ENCODE results near the gene TEX11. TPM values are rescaled to one million over a fixed set of nuclear protein-coding genes. Genes with fewer than 3 reads are reported as not detected.
A peak's percentile ranks its signal among the peaks of the same experiment; 100 is the strongest.

Gene TEX11
- total and polyA plus RNA-seq, 8 donors: 0.18 to 4.6 (median 1.6) TPM; not detected in 5

- DNase-seq: no peak
- TF ChIP-seq CTCF (IDR thresholded peaks at IDR 0.05): no peak
- TF ChIP-seq EP300 (IDR thresholded peaks at IDR 0.05): no peak
- TF ChIP-seq POLR2AphosphoS5 (IDR thresholded peaks at IDR 0.05): no peak
- TF ChIP-seq POLR2A (IDR thresholded peaks at IDR 0.05): no peak
- H3K9me3 ChIP-seq: no peaks in the 10 kb centered on the region
- peaks cover 0 to 8% (median 4%) of the 10 kb centered on the region in 4 donors for H3K36me3 ChIP-seq
- no peaks in the 10 kb centered on the region for H3K27me3 ChIP-seq
- WGBS, 5 donors: 48 to 59% (median 52%) methylated on average over 4 of the region's 4 CpGs
- intact Hi-C loops (cut with DNase I; ENCODE audit: low total_unique reads): no loop called here
- no peak overlapping the region for H3K4me3 ChIP-seq
- H3K27ac ChIP-seq: no peak overlapping the region
- H3K4me1 ChIP-seq: no peaks in the 10 kb centered on the region
Measured at GRCh38 chrX:70509078-70509477, 399.4 kb downstream of the TEX11 start.

GRCh38 chrX:70508296-70508911, 400.1 kb downstream of the TEX11 start:
- Histone ChIP-seq H3K4me1 (no peaks in the 10 kb centered on the region), H3K27ac (no peak overlapping the region), H3K9me3 (no peaks in the 10 kb centered on the region), H3K36me3 (peaks cover 0 to 12% (median 8%) of the 10 kb centered on the region in 4 donors), H3K27me3 (no peaks in the 10 kb centered on the region), H3K4me3 (no peak overlapping the region)
- no peak for TF ChIP-seq CTCF (IDR thresholded peaks at IDR 0.05)
- intact Hi-C loops (cut with DNase I; ENCODE audit: low total_unique reads): no loop called here
- 19 to 38% (median 35%) methylated on average over 5 to 6 of the region's 6 CpGs for WGBS, 5 donors
- DNase-seq: peak in 1 of 2 donors; percentile 28

GRCh38 chrX:70505451-70505841, 403.1 kb downstream of the TEX11 start:
- no peak overlapping the region for H3K4me3 ChIP-seq
- TF ChIP-seq EP300 (IDR thresholded peaks at IDR 0.05): no peak
- no peak for TF ChIP-seq POLR2AphosphoS5 (IDR thresholded peaks at IDR 0.05)
- TF ChIP-seq CTCF (IDR thresholded peaks at IDR 0.05): no peak
- TF ChIP-seq POLR2A (IDR thresholded peaks at IDR 0.05): no peak
- 35 to 56% (median 55%) methylated on average over 4 of the region's 4 CpGs for WGBS, 5 donors
- H3K27ac ChIP-seq: no peak overlapping the region
- no peaks in the 10 kb centered on the region for H3K27me3 ChIP-seq
- H3K36me3 ChIP-seq: peaks cover 2 to 38% (median 36%) of the 10 kb centered on the region in 4 donors
- no peaks in the 10 kb centered on the region for H3K4me1 ChIP-seq
- no peaks in the 10 kb centered on the region for H3K9me3 ChIP-seq
- no peak for DNase-seq
- intact Hi-C loops (cut with DNase I; ENCODE audit: low total_unique reads): no loop called here

- no peak overlapping the region for H3K27ac ChIP-seq
- H3K9me3 ChIP-seq: no peaks in the 10 kb centered on the region
- H3K4me1 ChIP-seq: no peaks in the 10 kb centered on the region
- DNase-seq: no peak
- intact Hi-C loops (cut with DNase I; ENCODE audit: low total_unique reads): no loop called here
- H3K36me3 ChIP-seq: peaks cover 6 to 43% (median 41%) of the 10 kb centered on the region in 4 donors
- H3K27me3 ChIP-seq: no peaks in the 10 kb centered on the region
- no peak overlapping the region for H3K4me3 ChIP-seq
- 54 to 67% (median 62%) methylated on average over 4 to 6 of the region's 6 CpGs for WGBS, 5 donors
- TF ChIP-seq POLR2A (IDR thresholded peaks at IDR 0.05): no peak
- no peak for TF ChIP-seq EP300 (IDR thresholded peaks at IDR 0.05)
- no peak for TF ChIP-seq CTCF (IDR thresholded peaks at IDR 0.05)
- no peak for TF ChIP-seq POLR2AphosphoS5 (IDR thresholded peaks at IDR 0.05)
Measured at GRCh38 chrX:70504772-70505450, 403.6 kb downstream of the TEX11 start.

Data from stomach (tissue), 9 donors.